Activated CD4-positive, CD25-positive, alpha-beta regulatory T cell treated with anti-CD3 and anti-CD28 coated beads, Interleukin-2, amount 50 U/mL, for 16 hours (primary cell): ENCODE data around the gene CES2.
"Not testable (repeated sequence)": the region's sequence is repeated elsewhere in the genome, so short reads cannot be mapped to it uniquely, and the experiment has no call there.

Experiments
- DNase-seq: peaks from one replicate; pipeline ENCODE4 v3.0.0-alpha.2; 2020; ENCODE audit warnings: low read depth, low spot score

The CES2 gene

GRCh38 chr16:66935314-66936011 lies at the start of gene CES2:
TSS of gene CES2 (plus strand) at chr16:66935516. CDS start at chr16:66935636, 120 bp downstream.
- DNase-seq: no peak

- no peak for DNase-seq
Measured at GRCh38 chr16:66886321-66886720, 49.0 kb upstream of the CES2 start.

GRCh38 chr16:66886914-66887313 lies 48.4 kb upstream of the CES2 start:
- no peak for DNase-seq

- no peak for DNase-seq
Measured at GRCh38 chr16:66888647-66889615, 46.4 kb upstream of the CES2 start.

- no peak for DNase-seq
Measured at GRCh38 chr16:66889622-66890021, 45.7 kb upstream of the CES2 start.

GRCh38 chr16:66890799-66891198 lies 44.5 kb upstream of the CES2 start:
- no peak for DNase-seq

GRCh38 chr16:66891360-66891759 lies 44.0 kb upstream of the CES2 start:
- no peak for DNase-seq

- DNase-seq: no peak
Measured at GRCh38 chr16:66891797-66892196, 43.5 kb upstream of the CES2 start.

GRCh38 chr16:66894055-66894454 lies 41.3 kb upstream of the CES2 start:
- no peak for DNase-seq

- DNase-seq: no peak
Measured at GRCh38 chr16:66894948-66895688, 40.2 kb upstream of the CES2 start.

- DNase-seq: no peak
Measured at GRCh38 chr16:66895689-66895979, 39.7 kb upstream of the CES2 start.

GRCh38 chr16:66895999-66896398 lies 39.3 kb upstream of the CES2 start:
- DNase-seq: no peak

- DNase-seq: not testable (repeated sequence)
Measured at GRCh38 chr16:66896682-66897081, 38.6 kb upstream of the CES2 start.

- no peak for DNase-seq
Measured at GRCh38 chr16:66898207-66898606, 37.1 kb upstream of the CES2 start.

GRCh38 chr16:66898933-66899309 lies 36.4 kb upstream of the CES2 start:
- no peak for DNase-seq

- no peak for DNase-seq
Measured at GRCh38 chr16:66899310-66899944, 35.9 kb upstream of the CES2 start.

GRCh38 chr16:66899945-66900710 lies 35.2 kb upstream of the CES2 start:
- DNase-seq: no peak

GRCh38 chr16:66900721-66901441 lies 34.4 kb upstream of the CES2 start:
- DNase-seq: no peak

- no peak for DNase-seq
Measured at GRCh38 chr16:66901626-66902025, 33.7 kb upstream of the CES2 start.
